PFSK-1 (cell line): Measurements from ENCODE around the gene GRIK3.

Experiments
- FOXP2 ChIP-seq: optimal IDR thresholded peaks from 2 replicates; pipeline ENCODE3; 2011; ENCODE audit warnings: borderline replicate concordance, control low read depth, inconsistent platforms; ENCODE audit not compliant: insufficient read depth; ENCODE audit errors: extremely low read length, extremely low read depth
- POLR2AphosphoS5 ChIP-seq: IDR thresholded peaks from 2 replicates; pipeline ENCODE4 v1.6.1; 2012; ENCODE audit warnings: low read depth, mild to moderate bottlenecking, control low read depth, low read length, moderate library complexity
- SIN3A ChIP-seq: IDR thresholded peaks from 2 replicates; pipeline ENCODE4 v1.6.1; 2012; ENCODE audit warnings: mild to moderate bottlenecking, low read length, moderate library complexity, borderline replicate concordance; ENCODE audit not compliant: insufficient read depth
- TAF1 ChIP-seq: IDR thresholded peaks from 2 replicates; pipeline ENCODE4 v1.6.1; 2012; ENCODE audit warnings: low read length, control low read depth, borderline replicate concordance; ENCODE audit not compliant: insufficient read depth
- TF ChIP-seq, protein P1 (sequence below), 2 experiments: IDR thresholded peaks; 2 replicates each; pipeline versions ENCODE4 v1.6.1 to v1.8.0; 2011 to 2012; ENCODE audit warnings: low read depth in 2 of 2, low read length in 2 of 2, control low read depth in 1 of 2, inconsistent platforms in 1 of 2, mild to moderate bottlenecking in 1 of 2, moderate library complexity in 1 of 2; ENCODE audit not compliant: insufficient read depth in 1 of 2

DNA sequence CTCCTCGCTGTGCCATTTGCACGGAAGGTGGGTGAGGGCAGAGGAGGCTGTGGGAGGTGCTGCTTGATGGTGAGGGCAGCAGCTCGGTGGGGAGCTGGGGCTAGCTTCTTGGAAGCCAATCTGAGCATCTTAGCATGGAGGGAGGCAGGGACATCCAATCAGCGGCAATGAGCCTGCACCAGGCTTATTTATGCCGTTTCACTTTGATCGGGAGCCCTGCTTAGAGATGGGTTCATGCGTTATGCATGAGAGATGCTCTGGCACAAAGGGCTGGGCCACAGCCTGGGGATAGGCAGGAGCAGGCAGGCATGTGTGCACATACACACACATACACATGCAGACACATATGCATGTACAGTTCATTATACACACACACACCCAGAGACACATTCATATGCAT is 220.2 kb downstream of the GRIK3 start:
- TF ChIP-seq, protein P1, sequence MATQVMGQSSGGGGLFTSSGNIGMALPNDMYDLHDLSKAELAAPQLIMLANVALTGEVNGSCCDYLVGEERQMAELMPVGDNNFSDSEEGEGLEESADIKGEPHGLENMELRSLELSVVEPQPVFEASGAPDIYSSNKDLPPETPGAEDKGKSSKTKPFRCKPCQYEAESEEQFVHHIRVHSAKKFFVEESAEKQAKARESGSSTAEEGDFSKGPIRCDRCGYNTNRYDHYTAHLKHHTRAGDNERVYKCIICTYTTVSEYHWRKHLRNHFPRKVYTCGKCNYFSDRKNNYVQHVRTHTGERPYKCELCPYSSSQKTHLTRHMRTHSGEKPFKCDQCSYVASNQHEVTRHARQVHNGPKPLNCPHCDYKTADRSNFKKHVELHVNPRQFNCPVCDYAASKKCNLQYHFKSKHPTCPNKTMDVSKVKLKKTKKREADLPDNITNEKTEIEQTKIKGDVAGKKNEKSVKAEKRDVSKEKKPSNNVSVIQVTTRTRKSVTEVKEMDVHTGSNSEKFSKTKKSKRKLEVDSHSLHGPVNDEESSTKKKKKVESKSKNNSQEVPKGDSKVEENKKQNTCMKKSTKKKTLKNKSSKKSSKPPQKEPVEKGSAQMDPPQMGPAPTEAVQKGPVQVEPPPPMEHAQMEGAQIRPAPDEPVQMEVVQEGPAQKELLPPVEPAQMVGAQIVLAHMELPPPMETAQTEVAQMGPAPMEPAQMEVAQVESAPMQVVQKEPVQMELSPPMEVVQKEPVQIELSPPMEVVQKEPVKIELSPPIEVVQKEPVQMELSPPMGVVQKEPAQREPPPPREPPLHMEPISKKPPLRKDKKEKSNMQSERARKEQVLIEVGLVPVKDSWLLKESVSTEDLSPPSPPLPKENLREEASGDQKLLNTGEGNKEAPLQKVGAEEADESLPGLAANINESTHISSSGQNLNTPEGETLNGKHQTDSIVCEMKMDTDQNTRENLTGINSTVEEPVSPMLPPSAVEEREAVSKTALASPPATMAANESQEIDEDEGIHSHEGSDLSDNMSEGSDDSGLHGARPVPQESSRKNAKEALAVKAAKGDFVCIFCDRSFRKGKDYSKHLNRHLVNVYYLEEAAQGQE (IDR thresholded peaks at IDR 0.05; ENCODE audit: insufficient read depth in 1 of 2, low read depth in 2 of 2, low read length in 2 of 2), result no peak
- TF ChIP-seq POLR2AphosphoS5 (no peak), TAF1 (no peak), FOXP2 (no peak), SIN3A (no peak)
